Fibroblast of mammary gland (primary cell): ENCODE measurements around the gene ATRN.

ENCODE experiments used
- DNase-seq: peaks from one replicate; pipeline ENCODE4 v3.0.0-alpha.2; 2010; ENCODE audit warnings: low read depth
- H3K4me3 ChIP-seq: 2 replicates; pipeline ENCODE4 v1.5.1; 2011; ENCODE audit warnings: low read depth, mild to moderate bottlenecking, low read length, moderate library complexity; ENCODE audit not compliant: control insufficient read depth
- TF ChIP-seq, protein P1 (sequence below): conservative IDR thresholded peaks from 2 replicates; pipeline ENCODE4 v1.5.1; 2011; ENCODE audit warnings: low read depth, low read length, inconsistent platforms; ENCODE audit not compliant: control insufficient read depth, insufficient read depth

Gene ATRN

DNA sequence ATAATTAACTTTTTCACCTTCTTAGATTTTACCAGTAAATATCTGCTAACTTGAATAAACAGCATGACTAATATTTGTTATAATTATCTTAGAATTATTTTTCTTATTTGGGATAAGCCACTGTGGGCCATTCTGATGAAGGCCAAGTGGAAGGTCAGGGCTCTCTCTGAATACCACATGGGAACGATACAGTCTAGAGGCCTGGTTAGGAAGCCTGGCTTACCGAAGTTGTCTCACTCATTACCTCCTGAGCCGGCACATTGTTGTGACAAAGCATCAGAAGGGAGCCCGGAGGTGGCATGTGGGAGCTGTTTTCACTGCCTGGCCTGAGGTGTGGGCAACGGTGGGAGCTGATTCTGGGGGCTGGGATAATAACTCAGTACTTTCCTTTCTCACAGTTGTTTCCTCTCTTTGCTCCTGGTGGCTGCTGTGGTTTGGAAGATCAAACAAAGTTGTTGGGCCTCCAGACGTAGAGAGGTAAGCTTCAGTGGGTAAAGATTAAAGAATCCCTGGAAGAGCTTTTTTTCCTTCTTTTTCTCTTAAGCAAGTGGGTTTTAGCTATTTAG, 163.2 kb downstream of the ATRN start:
- DNase-seq = no peak

DNA sequence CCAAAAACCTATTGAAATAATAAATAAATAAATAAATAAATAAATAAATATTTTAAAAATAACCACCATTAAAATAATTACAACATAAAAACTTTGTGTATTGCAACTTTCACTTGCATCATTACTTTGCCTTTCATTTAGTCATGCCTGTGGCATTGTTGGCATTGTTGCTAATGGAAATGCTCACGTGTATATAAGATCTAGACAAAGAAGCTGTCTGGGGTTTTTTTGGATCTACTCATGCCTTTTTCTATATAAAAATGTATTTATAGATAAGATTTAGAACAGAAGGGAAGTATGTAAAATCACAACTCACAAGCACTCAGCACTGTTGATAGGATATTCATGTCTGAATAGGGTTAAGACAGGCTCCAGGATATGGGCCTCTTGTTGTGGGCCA, 164.5 kb downstream of the ATRN start:
- TF ChIP-seq, protein P1, sequence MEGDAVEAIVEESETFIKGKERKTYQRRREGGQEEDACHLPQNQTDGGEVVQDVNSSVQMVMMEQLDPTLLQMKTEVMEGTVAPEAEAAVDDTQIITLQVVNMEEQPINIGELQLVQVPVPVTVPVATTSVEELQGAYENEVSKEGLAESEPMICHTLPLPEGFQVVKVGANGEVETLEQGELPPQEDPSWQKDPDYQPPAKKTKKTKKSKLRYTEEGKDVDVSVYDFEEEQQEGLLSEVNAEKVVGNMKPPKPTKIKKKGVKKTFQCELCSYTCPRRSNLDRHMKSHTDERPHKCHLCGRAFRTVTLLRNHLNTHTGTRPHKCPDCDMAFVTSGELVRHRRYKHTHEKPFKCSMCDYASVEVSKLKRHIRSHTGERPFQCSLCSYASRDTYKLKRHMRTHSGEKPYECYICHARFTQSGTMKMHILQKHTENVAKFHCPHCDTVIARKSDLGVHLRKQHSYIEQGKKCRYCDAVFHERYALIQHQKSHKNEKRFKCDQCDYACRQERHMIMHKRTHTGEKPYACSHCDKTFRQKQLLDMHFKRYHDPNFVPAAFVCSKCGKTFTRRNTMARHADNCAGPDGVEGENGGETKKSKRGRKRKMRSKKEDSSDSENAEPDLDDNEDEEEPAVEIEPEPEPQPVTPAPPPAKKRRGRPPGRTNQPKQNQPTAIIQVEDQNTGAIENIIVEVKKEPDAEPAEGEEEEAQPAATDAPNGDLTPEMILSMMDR = no peak
- no peak overlapping the region for H3K4me3 ChIP-seq
- no peak for DNase-seq

More for the DNA sequence above, 163.2 kb downstream of the ATRN start:
- TF ChIP-seq, protein P1 = no peak
- H3K4me3 ChIP-seq = no peak overlapping the region

DNA sequence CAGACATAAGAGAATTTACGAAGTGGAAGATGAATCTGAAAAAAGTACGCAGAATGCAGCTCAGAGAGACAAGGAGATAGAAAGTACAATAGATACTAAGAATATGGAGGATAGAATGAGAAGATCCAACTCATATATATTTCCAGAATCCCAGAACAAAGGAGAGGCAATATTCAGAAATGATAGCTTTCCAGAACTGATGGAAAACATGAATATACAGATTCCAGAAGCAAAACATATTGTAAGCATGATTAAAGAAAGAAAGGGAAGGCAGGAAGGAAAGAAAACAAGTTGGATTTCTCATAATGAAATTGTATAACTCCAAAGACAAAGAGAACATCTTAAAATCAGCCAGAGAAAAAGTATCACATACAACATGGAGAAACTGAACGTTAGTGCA, 169.4 kb downstream of the ATRN start:
- TF ChIP-seq, protein P1 = no peak
- DNase-seq = no peak

DNA sequence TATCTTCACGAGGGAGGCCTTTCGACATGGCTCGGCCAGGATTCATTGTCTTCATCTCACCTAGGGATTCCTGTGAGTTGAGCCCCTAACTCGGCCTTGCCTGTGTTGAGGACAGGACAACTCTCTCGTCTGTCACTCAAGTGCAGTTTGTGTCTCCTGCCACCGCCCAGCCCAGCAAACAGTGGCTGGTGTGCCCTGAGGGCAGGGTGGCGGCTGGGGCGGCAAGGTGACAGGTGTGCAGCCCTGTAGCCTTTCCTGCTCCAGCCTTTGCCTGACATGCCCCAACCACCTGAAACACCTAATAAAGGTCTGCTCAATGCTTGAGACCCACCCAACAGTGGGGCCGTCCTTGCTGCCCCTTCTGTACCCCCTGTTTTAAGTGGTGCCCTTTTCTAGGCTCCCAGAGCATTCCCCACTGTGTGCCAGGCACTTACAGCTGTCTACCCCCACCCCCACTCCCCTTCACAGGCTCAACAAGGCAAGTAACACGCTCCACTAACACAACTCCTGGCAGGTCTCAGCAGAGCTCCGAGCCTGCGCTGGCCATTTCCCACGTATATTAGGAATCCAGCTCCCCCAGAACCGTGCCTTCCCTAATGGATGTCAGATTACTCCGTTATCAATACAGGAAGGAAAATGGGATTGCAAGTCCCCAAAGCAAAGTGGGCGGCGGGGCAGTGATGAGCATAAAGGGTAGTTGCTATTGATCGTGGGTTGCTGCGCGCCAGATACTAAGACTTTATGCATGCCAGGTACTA, 174.7 kb downstream of the ATRN start:
- DNase-seq = no peak

More for the DNA sequence above, 169.4 kb downstream of the ATRN start:
- H3K4me3 ChIP-seq = no peak overlapping the region

DNA sequence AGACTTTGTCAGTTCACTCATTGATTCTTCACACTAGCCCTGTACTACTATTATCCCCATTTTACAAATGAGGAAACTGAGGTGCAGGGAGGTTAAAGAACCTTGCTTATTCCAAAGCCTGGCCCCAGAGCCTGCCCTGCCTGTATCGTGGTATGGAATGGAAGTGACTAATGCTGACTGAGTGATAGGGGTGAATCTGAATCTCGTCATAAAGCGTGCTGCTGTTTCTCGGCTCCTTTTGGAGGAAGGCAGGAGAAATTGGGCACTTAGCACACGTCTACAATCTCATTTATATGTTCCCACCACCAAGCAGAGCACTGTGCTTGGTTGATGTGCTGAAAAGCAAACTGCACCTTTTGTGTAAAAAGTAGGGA, 175.2 kb downstream of the ATRN start:
- TF ChIP-seq, protein P1 = no peak
- peak; percentile 16 for DNase-seq
- no peak overlapping the region for H3K4me3 ChIP-seq

More for the DNA sequence above, 174.7 kb downstream of the ATRN start:
- TF ChIP-seq, protein P1 = no peak
- no peak overlapping the region for H3K4me3 ChIP-seq

DNA sequence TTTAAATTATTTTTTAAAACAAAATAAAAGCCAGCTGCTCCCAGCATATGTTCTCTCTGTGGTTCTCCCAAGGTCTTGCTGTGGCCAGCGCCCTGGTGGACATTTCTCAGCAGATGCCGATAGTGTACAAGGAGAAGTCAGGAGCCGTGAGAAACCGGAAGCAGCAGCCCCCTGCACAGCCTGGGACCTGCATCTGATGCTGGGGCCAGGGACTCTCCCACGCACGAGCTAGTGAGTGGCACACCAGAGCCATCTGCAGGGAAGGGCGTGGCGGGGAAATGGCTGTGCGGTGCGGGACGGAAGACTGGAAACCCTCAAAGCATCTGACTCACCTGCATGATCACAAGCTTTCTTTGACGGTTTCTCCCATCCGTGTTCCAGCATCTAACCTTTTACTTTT, 175.8 kb downstream of the ATRN start:
- TF ChIP-seq, protein P1 = no peak
- H3K4me3 ChIP-seq = no peak overlapping the region
- no peak for DNase-seq
